Frontal cortex (tissue), 4 donors: ENCODE measurements around the gene PLCB1. TPM values are rescaled to one million over a fixed set of nuclear protein-coding genes. Genes with fewer than 3 reads are reported as not detected.
"Not testable (repeated sequence)": the region's sequence is repeated elsewhere in the genome, so short reads cannot be mapped to it uniquely, and the experiment has no call there.

ENCODE experiments used
- DNase-seq, 2 donors: peaks; one replicate each; pipeline ENCODE4 v3.0.0; 2012; ENCODE audit warnings: low spot score in 2 of 2
- FAIRE-seq: peaks from 2 replicates; lab custom pipeline; 2012; peaks lifted over from hg19 to GRCh38; lab: Jason Lieb, UNC
- total RNA-seq: library from RNA; depleted of rRNA; stranded (reverse); fragments of >200 nt; gene quantifications from one replicate; pipeline ENCODE4 v1.2.3, GENCODE V29; 2014
- donor health status: control.
- donor health status: control.
- donor health status: control.

The PLCB1 gene
- total RNA-seq, 1 donor from 2014 or later = 48.9 TPM

GRCh38 chr20:8355453-8355852, 223.4 kb downstream of the PLCB1 start:
- DNase-seq (no peak), FAIRE-seq (no peak)

DNA sequence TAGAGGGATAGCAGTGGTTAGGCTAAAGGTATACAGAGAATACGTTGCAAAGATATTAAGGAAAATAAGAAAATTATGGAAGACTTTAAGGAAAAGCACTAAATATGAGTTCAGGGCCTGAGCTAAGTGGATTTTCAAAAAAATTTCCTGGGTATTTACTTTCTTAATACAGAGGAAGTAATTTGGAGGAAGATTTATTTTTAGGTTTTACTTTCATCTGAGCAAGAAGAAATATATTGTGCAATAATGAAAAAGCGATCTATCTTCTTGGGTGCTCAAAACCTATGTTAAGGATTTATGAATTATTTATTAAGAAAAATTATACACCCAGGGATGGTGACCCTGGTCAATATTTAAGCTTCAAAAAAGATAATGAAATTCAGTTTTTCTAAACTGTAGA, 224.7 kb downstream of the PLCB1 start:
- FAIRE-seq = no peak
- no peak for DNase-seq

DNA sequence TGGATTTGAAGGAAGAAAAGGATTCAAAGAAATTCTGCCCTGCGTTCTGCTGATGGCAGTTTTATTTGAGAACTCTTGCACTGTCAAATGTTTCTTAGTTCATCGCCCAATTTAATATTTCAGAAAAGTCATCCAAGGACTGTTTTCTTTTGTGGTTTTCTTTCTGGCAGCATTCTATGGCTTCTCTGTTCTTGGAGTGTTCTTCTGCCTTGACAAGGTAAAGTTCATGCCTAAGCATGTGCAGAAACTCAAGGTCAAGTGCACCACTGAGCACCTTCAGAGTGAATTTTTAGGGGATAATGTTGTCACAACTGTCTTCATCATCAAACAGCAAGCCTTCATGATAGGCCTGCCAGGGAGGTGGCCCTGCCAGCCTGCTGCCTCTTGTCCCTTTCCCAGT, 225.6 kb downstream of the PLCB1 start:
- no peak for DNase-seq
- no peak for FAIRE-seq

- DNase-seq (no peak), FAIRE-seq (no peak)
These were observed 228.0 kb downstream of the PLCB1 start for GRCh38 chr20:8360035-8360434.

GRCh38 chr20:8361006-8361652, 229.1 kb downstream of the PLCB1 start:
- DNase-seq = no peak
- no peak for FAIRE-seq

DNA sequence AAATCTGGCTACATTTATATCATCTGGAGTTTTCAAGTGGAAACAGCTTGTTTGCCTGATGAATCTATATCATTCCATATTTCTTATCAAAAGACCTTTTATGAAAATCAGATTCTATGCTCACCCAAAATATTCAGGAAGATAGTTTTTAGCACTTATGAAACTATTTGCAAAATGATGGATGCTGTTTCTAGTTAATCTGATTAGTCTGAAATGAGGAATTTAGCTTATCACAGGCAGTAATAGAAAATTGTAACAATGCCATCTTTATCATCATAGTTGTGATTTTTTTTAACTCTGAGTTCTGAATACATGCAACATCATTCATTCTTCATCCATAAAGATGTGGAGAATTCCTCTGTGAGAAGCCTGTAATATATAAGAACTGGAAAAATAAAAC, 229.7 kb downstream of the PLCB1 start:
- no peak for FAIRE-seq

GRCh38 chr20:8362457-8362856, 230.4 kb downstream of the PLCB1 start:
- no peak for DNase-seq
- FAIRE-seq = no peak

More for the DNA sequence above, 229.7 kb downstream of the PLCB1 start:
- DNase-seq = no peak

GRCh38 chr20:8363970-8364733, 232.1 kb downstream of the PLCB1 start:
- DNase-seq = no peak
- no peak for FAIRE-seq

DNA sequence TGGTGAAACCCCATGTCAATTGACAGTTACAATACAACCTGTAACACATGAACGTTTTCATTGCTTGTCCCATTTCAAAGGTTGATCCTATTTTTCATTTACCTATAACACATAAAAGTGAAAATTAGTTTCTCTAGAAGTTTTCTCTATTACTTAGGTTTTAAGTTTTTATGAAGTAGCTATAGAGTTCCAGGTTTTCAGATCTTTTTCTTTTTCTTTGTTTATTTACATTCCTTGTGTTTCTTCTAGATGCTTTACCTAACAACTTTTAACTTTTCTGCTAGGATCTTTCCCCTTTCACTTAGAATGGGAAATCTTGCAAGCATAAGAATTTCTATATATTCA, 232.6 kb downstream of the PLCB1 start:
- DNase-seq = no peak
- no peak for FAIRE-seq

DNA sequence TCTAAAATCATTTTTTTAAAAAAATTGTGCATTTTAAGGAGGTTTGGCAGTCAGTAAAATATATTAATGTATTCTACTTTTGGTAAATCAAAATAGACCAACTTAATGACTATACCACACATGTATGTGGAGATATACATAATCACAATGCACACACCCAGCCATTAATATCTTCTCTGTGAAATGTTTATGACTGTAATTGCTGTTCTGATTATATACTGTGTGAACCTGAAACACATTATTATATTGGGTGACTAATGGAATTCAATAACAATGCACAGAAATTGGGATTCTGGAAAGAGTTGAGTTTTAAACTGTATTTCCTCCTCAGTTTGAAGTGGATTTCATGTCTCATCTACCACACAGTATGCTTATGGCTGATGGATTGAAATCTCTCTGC, 233.6 kb downstream of the PLCB1 start:
- no peak for FAIRE-seq

DNA sequence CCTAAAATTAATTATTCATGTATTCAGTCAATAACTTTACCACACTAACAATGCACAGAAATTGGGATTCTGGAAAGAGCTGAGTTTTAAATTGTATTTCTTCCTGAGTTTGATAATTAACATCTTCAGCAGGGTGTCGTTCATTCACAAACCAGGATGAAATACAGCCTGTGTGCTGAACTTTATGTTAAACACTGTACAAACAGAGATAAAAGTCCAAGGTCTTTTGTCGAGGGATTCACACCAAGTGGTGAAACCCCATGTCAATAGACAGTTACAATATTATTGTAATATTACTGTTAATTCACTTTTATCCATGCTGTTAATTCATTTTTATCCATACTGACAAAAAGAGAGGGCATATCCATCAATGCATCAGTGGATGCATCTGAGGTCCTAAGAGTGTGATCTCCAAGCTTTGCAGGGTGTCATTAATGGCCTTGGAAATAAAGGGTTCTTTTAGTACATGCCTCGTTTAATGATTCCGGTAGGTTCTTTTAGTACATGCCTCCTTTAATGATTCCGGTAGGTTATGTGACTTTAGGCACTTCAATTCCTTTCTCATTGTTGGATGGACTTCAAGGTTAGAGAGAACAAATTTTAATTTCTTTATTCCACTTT, 234.3 kb downstream of the PLCB1 start:
- FAIRE-seq (no peak), DNase-seq (no peak)

More for the DNA sequence above, 233.6 kb downstream of the PLCB1 start:
- DNase-seq = no peak

GRCh38 chr20:8367689-8368088, 235.6 kb downstream of the PLCB1 start:
- FAIRE-seq = no peak
- DNase-seq = no peak

DNA sequence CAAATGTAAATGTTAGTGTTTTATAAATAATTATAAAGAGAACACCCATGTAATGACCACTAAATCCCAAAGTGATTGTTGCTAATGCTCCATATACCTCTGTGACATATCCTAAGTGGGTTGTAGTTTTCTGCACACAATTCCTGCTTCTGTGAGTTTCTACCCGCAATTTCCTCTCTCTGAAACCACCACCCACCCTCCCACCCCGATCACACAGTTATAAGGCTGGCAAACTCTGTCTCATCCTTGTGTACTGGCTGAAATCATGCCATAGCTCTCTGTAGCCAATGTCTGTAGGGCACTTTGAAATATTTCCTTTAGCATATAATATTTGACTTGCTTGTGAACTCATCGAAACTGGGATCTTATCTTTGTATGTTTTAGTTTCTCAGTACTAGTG, 236.6 kb downstream of the PLCB1 start:
- FAIRE-seq (no peak), DNase-seq (no peak)

DNA sequence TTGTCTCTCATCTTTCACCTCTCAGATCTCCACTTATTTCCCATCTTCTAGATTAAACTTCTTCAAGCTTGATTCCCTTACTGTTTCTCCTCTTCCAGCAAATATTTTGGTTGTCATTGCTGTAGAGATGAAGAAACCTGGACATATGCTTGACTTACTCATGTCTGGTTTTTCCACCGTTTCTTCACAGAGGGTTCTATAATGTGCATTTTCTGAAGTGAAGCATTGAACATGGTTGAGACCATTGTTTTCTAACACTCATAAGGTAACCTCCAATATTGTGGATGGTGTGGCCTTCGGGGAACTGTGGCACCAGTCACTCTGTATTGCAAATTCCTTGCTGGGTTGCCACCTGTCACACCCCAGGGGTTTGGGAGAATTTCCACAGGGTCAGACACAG, 237.2 kb downstream of the PLCB1 start:
- no peak for FAIRE-seq
- DNase-seq = no peak

DNA sequence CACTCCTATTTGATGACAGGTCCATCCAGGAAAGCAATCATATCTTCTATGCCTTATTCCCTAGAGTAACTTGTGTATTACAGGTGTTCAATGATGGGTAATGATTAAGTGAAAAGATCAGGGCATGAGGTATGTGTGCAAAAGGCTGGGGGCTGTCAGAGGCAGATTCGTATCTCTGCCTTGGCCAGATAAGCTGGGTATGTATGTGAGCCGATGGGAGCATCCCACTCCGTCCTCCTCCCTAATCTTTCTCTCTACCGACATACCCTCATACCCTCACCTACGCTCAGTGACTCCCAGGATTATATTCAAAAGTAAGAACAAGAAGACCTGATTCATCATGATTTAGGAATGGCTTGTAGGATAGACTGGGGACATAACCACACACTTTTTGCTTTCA, 238.7 kb downstream of the PLCB1 start:
- FAIRE-seq (no peak), DNase-seq (no peak)

DNA sequence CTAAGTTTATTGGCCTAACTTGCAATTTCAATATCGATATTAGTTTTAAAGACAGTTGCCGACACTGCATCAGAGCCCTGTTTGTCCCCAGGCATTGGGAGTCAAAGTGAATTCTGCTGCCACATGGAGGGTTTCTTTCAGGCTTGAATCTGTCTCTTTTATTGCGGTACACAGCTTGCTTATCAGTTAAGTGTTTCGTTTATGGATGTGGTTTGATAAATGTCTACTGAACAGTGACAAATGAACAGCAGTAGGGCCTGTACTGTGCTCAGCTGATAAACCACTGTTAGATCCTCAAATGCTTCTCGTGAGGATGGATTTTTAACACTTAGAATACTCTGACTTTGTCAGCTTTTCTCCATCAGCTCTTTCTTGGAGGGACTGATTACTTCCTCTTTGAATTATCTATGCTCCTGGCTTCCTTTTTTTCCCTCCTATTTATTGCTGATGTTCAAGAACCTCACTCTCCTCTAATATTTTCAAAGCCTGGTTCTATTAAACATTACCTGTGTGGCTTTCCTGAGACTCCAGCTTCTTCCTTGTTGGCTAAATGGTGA, 240.8 kb downstream of the PLCB1 start:
- FAIRE-seq (no peak), DNase-seq (no peak)

- no peak for DNase-seq
- no peak for FAIRE-seq
These were observed 241.5 kb downstream of the PLCB1 start for GRCh38 chr20:8373579-8373978.

GRCh38 chr20:8375898-8376297, 243.8 kb downstream of the PLCB1 start:
- no peak for FAIRE-seq
- DNase-seq = no peak

- FAIRE-seq = no peak
- no peak for DNase-seq
These were observed 244.9 kb downstream of the PLCB1 start for GRCh38 chr20:8376940-8377339.

- FAIRE-seq, DNase-seq: not testable (repeated sequence)
These were observed 247.1 kb downstream of the PLCB1 start for GRCh38 chr20:8379125-8379524.

GRCh38 chr20:8385247-8385646, 253.2 kb downstream of the PLCB1 start:
- FAIRE-seq (no peak), DNase-seq (no peak)
